CD14-positive monocyte (primary cell): ENCODE data around the gene PLSCR3. TPM values are rescaled to one million over a fixed set of nuclear protein-coding genes. Genes with fewer than 3 reads are reported as not detected.

ENCODE experiments used
- DNase-seq, 3 donors: peaks; one replicate each; pipeline ENCODE4 v3.0.0-alpha.2; 2011 to 2022
- H2AFZ ChIP-seq: 2 replicates; pipeline ENCODE4 v1.6.0; 2012; ENCODE audit warnings: mild to moderate bottlenecking, low read depth, low read length, inconsistent platforms; ENCODE audit not compliant: insufficient read depth, poor library complexity, severe bottlenecking
- H3K27ac ChIP-seq, 2 donors: 1 replicate in 1 of 2; 2 replicates in 1 of 2; pipeline ENCODE4 v1.5.1; 2012 to 2013; ENCODE audit warnings: low read length in 2 of 2, control low read depth in 1 of 2, inconsistent platforms in 1 of 2, low read depth in 1 of 2, mild to moderate bottlenecking in 1 of 2
- H3K27me3 ChIP-seq, 2 donors: one replicate each; pipeline versions ENCODE4 v1.6.0 to v1.6.1; 2011 to 2013; ENCODE audit warnings: low read length in 2 of 2; ENCODE audit not compliant: control insufficient read depth in 2 of 2, insufficient read depth in 2 of 2
- H3K36me3 ChIP-seq, 2 donors: replicated peaks in 1 of 2; 1 replicate in 1 of 2; 2 replicates in 1 of 2; pipeline versions ENCODE4 v1.5.1 to v1.6.1; 2012 to 2013; ENCODE audit warnings: low read length in 2 of 2, control low read depth in 1 of 2, inconsistent platforms in 1 of 2, mild to moderate bottlenecking in 1 of 2; ENCODE audit not compliant: insufficient read depth in 2 of 2, control insufficient read depth in 1 of 2
- H3K4me1 ChIP-seq, 2 donors: 1 replicate in 1 of 2; 2 replicates in 1 of 2; pipeline versions ENCODE4 v1.5.1 to v1.6.1; 2012 to 2013; ENCODE audit warnings: low read length in 2 of 2, control low read depth in 1 of 2, inconsistent platforms in 1 of 2, mild to moderate bottlenecking in 1 of 2, moderate library complexity in 1 of 2; ENCODE audit not compliant: insufficient read depth in 2 of 2, control insufficient read depth in 1 of 2
- H3K4me2 ChIP-seq: replicated peaks from 2 replicates; pipeline ENCODE3; 2012; ENCODE audit warnings: low read length, moderate library complexity, mild to moderate bottlenecking; ENCODE audit not compliant: poor library complexity, severe bottlenecking; ENCODE audit errors: extremely low read depth
- H3K4me3 ChIP-seq, 3 experiments: fragments of 200-600 bp in 1 of 3; sonication (generic) in 1 of 3; replicated peaks in 1 of 3; 1 replicate in 2 of 3; 2 replicates in 1 of 3; pipeline ENCODE4 v1.5.1; 2011 to 2013; ENCODE audit warnings: low read length in 3 of 3, mild to moderate bottlenecking in 3 of 3, control low read depth in 2 of 3, low read depth in 2 of 3, inconsistent platforms in 1 of 3, moderate library complexity in 1 of 3
- H3K79me2 ChIP-seq: 2 replicates; pipeline ENCODE4 v1.6.0; 2012; ENCODE audit warnings: mild to moderate bottlenecking, control low read depth, inconsistent platforms, low read length, moderate library complexity; ENCODE audit not compliant: insufficient read depth
- H3K9ac ChIP-seq: 2 replicates; pipeline ENCODE4 v1.6.0; 2017; ENCODE audit warnings: low read length, mild to moderate bottlenecking; ENCODE audit not compliant: insufficient read depth, poor library complexity, severe bottlenecking
- H3K9me3 ChIP-seq, 2 donors: replicated peaks in 1 of 2; 1 replicate in 1 of 2; 2 replicates in 1 of 2; pipeline versions ENCODE4 v1.5.1 to v1.6.1; 2012 to 2013; ENCODE audit warnings: low read length in 2 of 2, control low read depth in 1 of 2; ENCODE audit not compliant: control insufficient read depth in 1 of 2, insufficient read depth in 1 of 2
- H4K20me1 ChIP-seq: 2 replicates; pipeline ENCODE4 v1.6.0; 2012; ENCODE audit warnings: mild to moderate bottlenecking, low read length, control low read depth, moderate library complexity; ENCODE audit not compliant: insufficient read depth
- H3K27ac Mint-ChIP-seq, 7 donors: one replicate each; pipeline ENCODE4 v1.8.0; 2020; ENCODE audit warnings: mild to moderate bottlenecking in 7 of 7, mixed read lengths in 7 of 7, moderate library complexity in 6 of 7, inconsistent platforms in 2 of 7
- H3K27me3 Mint-ChIP-seq, 3 donors: one replicate each; pipeline ENCODE4 v1.8.0; 2021 to 2022; ENCODE audit warnings: low read depth in 3 of 3, mild to moderate bottlenecking in 3 of 3, mixed read lengths in 3 of 3, moderate library complexity in 3 of 3, inconsistent platforms in 1 of 3
- H3K36me3 Mint-ChIP-seq, 2 donors: one replicate each; pipeline ENCODE4 v1.8.0; 2020; ENCODE audit warnings: mixed read lengths in 2 of 2, inconsistent platforms in 1 of 2, mild to moderate bottlenecking in 1 of 2
- H3K4me1 Mint-ChIP-seq: one replicate; pipeline ENCODE4 v1.8.0; 2020; ENCODE audit warnings: mild to moderate bottlenecking, mixed read lengths
- H3K4me3 Mint-ChIP-seq, 2 donors: one replicate each; pipeline ENCODE4 v1.8.0; 2020; ENCODE audit warnings: mild to moderate bottlenecking in 2 of 2, mixed read lengths in 2 of 2, moderate library complexity in 1 of 2
- H3K9me3 Mint-ChIP-seq, 7 donors: one replicate each; pipeline ENCODE4 v1.8.0; 2020 to 2022; ENCODE audit warnings: mixed read lengths in 7 of 7, mild to moderate bottlenecking in 6 of 7, moderate library complexity in 6 of 7, inconsistent platforms in 2 of 7
- WGBS: methylation state at CpG from one replicate; pipeline ENCODE4 v1.1.5; 2013; ENCODE audit warnings: missing lambda C conversion rate; ENCODE audit not compliant: insufficient coverage; 5-methylcytosine and 5-hydroxymethylcytosine counted together
- intact Hi-C, 2 donors: fragments of 100-400 bp; cut with micrococcal nuclease; formaldehyde crosslinking; loops; one replicate each; pipeline versions ENCODE4 v1.15.0 to v1.15.1; 2023
- polyA plus RNA-seq, 3 donors: library from polyadenylated mRNA; depleted of rRNA in 1 of 3; unstranded in 2 of 3; stranded (reverse) in 1 of 3; fragments of 300-500 nt in 2 of 3; fragments of >200 nt in 1 of 3; fragmentation: Illumina TruSeq in 2 of 3; gene quantifications; 1 replicate in 2 of 3; 2 replicates in 1 of 3; pipeline ENCODE4 v1.2.3, GENCODE V29; 2012 to 2021
- TF ChIP-seq, protein P1 (sequence below): fragments of 200-600 bp; IDR thresholded peaks from one replicate; pipeline ENCODE4 v1.8.0; 2022; ENCODE audit warnings: antibody characterized with exemption, mild to moderate bottlenecking

Gene PLSCR3
- polyA plus RNA-seq, 3 donors, result 37.6 to 70.4 (median 45.7) TPM

DNA sequence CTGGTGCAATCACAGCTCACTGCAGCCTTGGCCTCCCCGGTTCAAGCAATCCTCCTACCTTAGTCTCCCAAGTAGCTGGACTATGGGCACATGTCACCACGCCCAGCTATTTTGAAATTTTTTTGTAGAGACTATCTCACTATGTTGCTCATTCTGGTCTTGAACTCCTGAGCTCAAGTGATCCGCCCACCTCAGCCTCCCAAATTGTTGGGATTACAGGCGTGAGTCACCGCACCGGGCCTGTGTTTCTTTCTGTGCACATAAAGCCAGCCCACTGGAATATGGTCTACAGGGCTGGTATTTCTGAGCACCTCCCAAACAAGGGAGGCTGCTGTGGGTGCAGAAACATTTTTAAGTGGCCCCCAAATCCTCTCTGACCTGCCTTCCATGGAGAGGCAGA lies 31.0 kb downstream of the PLSCR3 start:
- Mint-ChIP-seq H3K27ac (peak overlapping the region in 1 of 7 donors; percentile 14), H3K4me1 (no peaks in the 10 kb centered on the region), H3K4me3 (no peak overlapping the region), H3K27me3 (peaks cover 3 to 12% (median 4%) of the 10 kb centered on the region in 3 donors), H3K36me3 (no peaks in the 10 kb centered on the region), H3K9me3 (no peaks in the 10 kb centered on the region)
- WGBS, result 94% methylated on average over 6 of the region's 6 CpGs
- H3K27ac ChIP-seq, result no peak overlapping the region
- no peaks in the 10 kb centered on the region for H3K27me3 ChIP-seq
- DNase-seq, result no peak
- intact Hi-C loops, result no loop called here
- no peaks in the 10 kb centered on the region for H3K9me3 ChIP-seq
- no peaks in the 10 kb centered on the region for H4K20me1 ChIP-seq
- TF ChIP-seq, protein P1, sequence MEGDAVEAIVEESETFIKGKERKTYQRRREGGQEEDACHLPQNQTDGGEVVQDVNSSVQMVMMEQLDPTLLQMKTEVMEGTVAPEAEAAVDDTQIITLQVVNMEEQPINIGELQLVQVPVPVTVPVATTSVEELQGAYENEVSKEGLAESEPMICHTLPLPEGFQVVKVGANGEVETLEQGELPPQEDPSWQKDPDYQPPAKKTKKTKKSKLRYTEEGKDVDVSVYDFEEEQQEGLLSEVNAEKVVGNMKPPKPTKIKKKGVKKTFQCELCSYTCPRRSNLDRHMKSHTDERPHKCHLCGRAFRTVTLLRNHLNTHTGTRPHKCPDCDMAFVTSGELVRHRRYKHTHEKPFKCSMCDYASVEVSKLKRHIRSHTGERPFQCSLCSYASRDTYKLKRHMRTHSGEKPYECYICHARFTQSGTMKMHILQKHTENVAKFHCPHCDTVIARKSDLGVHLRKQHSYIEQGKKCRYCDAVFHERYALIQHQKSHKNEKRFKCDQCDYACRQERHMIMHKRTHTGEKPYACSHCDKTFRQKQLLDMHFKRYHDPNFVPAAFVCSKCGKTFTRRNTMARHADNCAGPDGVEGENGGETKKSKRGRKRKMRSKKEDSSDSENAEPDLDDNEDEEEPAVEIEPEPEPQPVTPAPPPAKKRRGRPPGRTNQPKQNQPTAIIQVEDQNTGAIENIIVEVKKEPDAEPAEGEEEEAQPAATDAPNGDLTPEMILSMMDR, result no peak
- no peaks in the 10 kb centered on the region for H3K4me1 ChIP-seq
- H2AFZ ChIP-seq, result no peak overlapping the region
- H3K4me2 ChIP-seq, result no peak overlapping the region
- no peak overlapping the region for H3K4me3 ChIP-seq
- no peaks in the 10 kb centered on the region for H3K36me3 ChIP-seq
- no peak overlapping the region for H3K9ac ChIP-seq
- H3K79me2 ChIP-seq, result no peaks in the 10 kb centered on the region

DNA sequence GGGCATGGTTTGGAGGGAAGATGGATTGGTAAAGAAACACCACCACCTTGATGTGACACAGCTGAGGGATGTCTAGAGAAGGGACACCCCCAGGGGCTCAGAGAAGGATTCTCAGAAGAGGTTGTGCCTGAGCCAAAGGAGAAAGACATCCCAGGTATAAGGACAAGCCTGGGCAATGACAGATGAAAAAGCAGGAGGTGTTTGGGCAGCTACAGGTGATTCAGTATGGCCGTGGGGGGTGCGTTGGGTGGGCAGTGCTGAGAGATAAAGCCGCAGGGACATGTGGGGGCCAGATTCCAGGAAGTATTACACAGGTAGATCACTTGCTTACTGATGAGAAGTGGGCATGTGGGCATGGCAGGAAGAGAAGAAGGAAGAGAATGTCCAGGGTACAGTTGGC lies 32.4 kb downstream of the PLSCR3 start:
- H3K4me1 Mint-ChIP-seq, result no peaks in the 10 kb centered on the region
- Histone ChIP-seq H3K9ac (no peak overlapping the region), H4K20me1 (no peaks in the 10 kb centered on the region), H3K4me3 (no peak overlapping the region), H3K4me2 (no peak overlapping the region), H3K27ac (no peak overlapping the region), H3K4me1 (no peaks in the 10 kb centered on the region), H3K27me3 (no peaks in the 10 kb centered on the region), H3K9me3 (no peaks in the 10 kb centered on the region), H2AFZ (no peak overlapping the region), H3K79me2 (no peaks in the 10 kb centered on the region), H3K36me3 (no peaks in the 10 kb centered on the region)
- peaks cover 0 to 8% (median 3%) of the 10 kb centered on the region in 3 donors for H3K27me3 Mint-ChIP-seq
- no peak overlapping the region for H3K27ac Mint-ChIP-seq
- H3K9me3 Mint-ChIP-seq, result no peaks in the 10 kb centered on the region
- TF ChIP-seq, protein P1, result no peak
- H3K4me3 Mint-ChIP-seq, result no peak overlapping the region
- no peaks in the 10 kb centered on the region for H3K36me3 Mint-ChIP-seq
- no peak for DNase-seq
- intact Hi-C loops, result no loop called here
- WGBS, result 60% methylated on average over 3 of the region's 3 CpGs
